NCI-H345 treated with DMSO at 0.1 percent for 48 hours (cell line): ENCODE results near the gene ATF6B.
"Not testable (repeated sequence)": the region's sequence is repeated elsewhere in the genome, so short reads cannot be mapped to it uniquely, and the experiment has no call there.

Experiments used
- DNase-seq: peaks from one replicate; lab custom pipeline; 2025; ENCODE audit not compliant: unreplicated experiment; lab: John Stamatoyannopoulos, UW

Gene ATF6B

GRCh38 chr6:32083812-32084768, 44.0 kb downstream of the ATF6B start:
- DNase-seq = no peak

GRCh38 chr6:32082935-32083334, 45.1 kb downstream of the ATF6B start:
- DNase-seq = no peak

GRCh38 chr6:32082478-32082877, 45.6 kb downstream of the ATF6B start:
- DNase-seq = no peak

GRCh38 chr6:32081168-32081990, 46.7 kb downstream of the ATF6B start:
- DNase-seq = no peak

- no peak for DNase-seq
Observed at GRCh38 chr6:32079566-32080290, 48.3 kb downstream of the ATF6B start.

GRCh38 chr6:32076321-32076809, 51.7 kb downstream of the ATF6B start:
- no peak for DNase-seq

- no peak for DNase-seq
Observed at GRCh38 chr6:32075781-32076180, 52.3 kb downstream of the ATF6B start.

GRCh38 chr6:32074996-32075532, 53.0 kb downstream of the ATF6B start:
- no peak for DNase-seq

GRCh38 chr6:32073613-32074012, 54.4 kb downstream of the ATF6B start:
- no peak for DNase-seq

GRCh38 chr6:32073101-32073500, 54.9 kb downstream of the ATF6B start:
- DNase-seq = no peak

GRCh38 chr6:32070814-32071543, 57.1 kb downstream of the ATF6B start:
- DNase-seq = no peak

- no peak for DNase-seq
Observed at GRCh38 chr6:32069878-32070515, 58.0 kb downstream of the ATF6B start.

GRCh38 chr6:32069460-32069859, 58.6 kb downstream of the ATF6B start:
- DNase-seq = no peak

GRCh38 chr6:32068867-32069266, 59.2 kb downstream of the ATF6B start:
- no peak for DNase-seq

GRCh38 chr6:32068315-32068714, 59.7 kb downstream of the ATF6B start:
- DNase-seq = not testable (repeated sequence)

GRCh38 chr6:32067521-32067920, 60.5 kb downstream of the ATF6B start:
- DNase-seq = not testable (repeated sequence)
